ENCODE data around the gene WNT3A. TPM values are rescaled to one million over a fixed set of nuclear protein-coding genes. Genes with fewer than 3 reads are reported as not detected.

The WNT3A gene
- total and polyA plus RNA-seq, 9 of the 15 experiments (the other 6 are each of a cell fraction or from before 2014, with no cell fraction given), result not detected

- TF ChIP-seq ZBTB9 (CRISPR knock-in tag; IDR thresholded peaks at IDR 0.05), result no peak
- TF ChIP-seq C11orf30 (IDR thresholded peaks at IDR 0.05; ENCODE audit: low read depth), result no peak
- TF ChIP-seq, protein P1, sequence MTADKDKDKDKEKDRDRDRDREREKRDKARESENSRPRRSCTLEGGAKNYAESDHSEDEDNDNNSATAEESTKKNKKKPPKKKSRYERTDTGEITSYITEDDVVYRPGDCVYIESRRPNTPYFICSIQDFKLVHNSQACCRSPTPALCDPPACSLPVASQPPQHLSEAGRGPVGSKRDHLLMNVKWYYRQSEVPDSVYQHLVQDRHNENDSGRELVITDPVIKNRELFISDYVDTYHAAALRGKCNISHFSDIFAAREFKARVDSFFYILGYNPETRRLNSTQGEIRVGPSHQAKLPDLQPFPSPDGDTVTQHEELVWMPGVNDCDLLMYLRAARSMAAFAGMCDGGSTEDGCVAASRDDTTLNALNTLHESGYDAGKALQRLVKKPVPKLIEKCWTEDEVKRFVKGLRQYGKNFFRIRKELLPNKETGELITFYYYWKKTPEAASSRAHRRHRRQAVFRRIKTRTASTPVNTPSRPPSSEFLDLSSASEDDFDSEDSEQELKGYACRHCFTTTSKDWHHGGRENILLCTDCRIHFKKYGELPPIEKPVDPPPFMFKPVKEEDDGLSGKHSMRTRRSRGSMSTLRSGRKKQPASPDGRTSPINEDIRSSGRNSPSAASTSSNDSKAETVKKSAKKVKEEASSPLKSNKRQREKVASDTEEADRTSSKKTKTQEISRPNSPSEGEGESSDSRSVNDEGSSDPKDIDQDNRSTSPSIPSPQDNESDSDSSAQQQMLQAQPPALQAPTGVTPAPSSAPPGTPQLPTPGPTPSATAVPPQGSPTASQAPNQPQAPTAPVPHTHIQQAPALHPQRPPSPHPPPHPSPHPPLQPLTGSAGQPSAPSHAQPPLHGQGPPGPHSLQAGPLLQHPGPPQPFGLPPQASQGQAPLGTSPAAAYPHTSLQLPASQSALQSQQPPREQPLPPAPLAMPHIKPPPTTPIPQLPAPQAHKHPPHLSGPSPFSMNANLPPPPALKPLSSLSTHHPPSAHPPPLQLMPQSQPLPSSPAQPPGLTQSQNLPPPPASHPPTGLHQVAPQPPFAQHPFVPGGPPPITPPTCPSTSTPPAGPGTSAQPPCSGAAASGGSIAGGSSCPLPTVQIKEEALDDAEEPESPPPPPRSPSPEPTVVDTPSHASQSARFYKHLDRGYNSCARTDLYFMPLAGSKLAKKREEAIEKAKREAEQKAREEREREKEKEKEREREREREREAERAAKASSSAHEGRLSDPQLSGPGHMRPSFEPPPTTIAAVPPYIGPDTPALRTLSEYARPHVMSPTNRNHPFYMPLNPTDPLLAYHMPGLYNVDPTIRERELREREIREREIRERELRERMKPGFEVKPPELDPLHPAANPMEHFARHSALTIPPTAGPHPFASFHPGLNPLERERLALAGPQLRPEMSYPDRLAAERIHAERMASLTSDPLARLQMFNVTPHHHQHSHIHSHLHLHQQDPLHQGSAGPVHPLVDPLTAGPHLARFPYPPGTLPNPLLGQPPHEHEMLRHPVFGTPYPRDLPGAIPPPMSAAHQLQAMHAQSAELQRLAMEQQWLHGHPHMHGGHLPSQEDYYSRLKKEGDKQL (CRISPR knock-in tag; IDR thresholded peaks at IDR 0.05; ENCODE audit: borderline replicate concordance), result no peak
- peak; percentile 51 for TF ChIP-seq PRDM10 (IDR thresholded peaks at IDR 0.05; ENCODE audit: partially characterized antibody)
- TF ChIP-seq NFXL1 (CRISPR knock-in tag; IDR thresholded peaks at IDR 0.05), result no peak
- no peak for TF ChIP-seq ZBTB1 (CRISPR knock-in tag; IDR thresholded peaks at IDR 0.05; ENCODE audit: borderline replicate concordance, low read depth)
- no peak for TF ChIP-seq GABPB1 (CRISPR knock-in tag; IDR thresholded peaks at IDR 0.05)
- no peak for TF ChIP-seq FOXK2 (conservative IDR thresholded peaks at IDR 0.05 in 1 of 2, IDR thresholded peaks at IDR 0.05 in 1 of 2; ENCODE audit: low read depth in 2 of 2)
- no peak for TF ChIP-seq TAF1 (IDR thresholded peaks at IDR 0.05; ENCODE audit: control insufficient read depth, extremely low read depth, insufficient read depth, low read length, severe bottlenecking)
- TF ChIP-seq, protein P2, sequence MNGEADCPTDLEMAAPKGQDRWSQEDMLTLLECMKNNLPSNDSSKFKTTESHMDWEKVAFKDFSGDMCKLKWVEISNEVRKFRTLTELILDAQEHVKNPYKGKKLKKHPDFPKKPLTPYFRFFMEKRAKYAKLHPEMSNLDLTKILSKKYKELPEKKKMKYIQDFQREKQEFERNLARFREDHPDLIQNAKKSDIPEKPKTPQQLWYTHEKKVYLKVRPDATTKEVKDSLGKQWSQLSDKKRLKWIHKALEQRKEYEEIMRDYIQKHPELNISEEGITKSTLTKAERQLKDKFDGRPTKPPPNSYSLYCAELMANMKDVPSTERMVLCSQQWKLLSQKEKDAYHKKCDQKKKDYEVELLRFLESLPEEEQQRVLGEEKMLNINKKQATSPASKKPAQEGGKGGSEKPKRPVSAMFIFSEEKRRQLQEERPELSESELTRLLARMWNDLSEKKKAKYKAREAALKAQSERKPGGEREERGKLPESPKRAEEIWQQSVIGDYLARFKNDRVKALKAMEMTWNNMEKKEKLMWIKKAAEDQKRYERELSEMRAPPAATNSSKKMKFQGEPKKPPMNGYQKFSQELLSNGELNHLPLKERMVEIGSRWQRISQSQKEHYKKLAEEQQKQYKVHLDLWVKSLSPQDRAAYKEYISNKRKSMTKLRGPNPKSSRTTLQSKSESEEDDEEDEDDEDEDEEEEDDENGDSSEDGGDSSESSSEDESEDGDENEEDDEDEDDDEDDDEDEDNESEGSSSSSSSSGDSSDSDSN (IDR thresholded peaks at IDR 0.05; ENCODE audit: borderline replicate concordance in 1 of 2, low read depth in 2 of 2, low read length in 2 of 2), result no peak
- no peak for TF ChIP-seq HDAC6 (IDR thresholded peaks at IDR 0.05; ENCODE audit: low read depth, low read length)
- TF ChIP-seq RBM14 (IDR thresholded peaks at IDR 0.05; ENCODE audit: borderline replicate concordance, insufficient read depth, low read depth, low read length), result 0 out of 2 replicates have a peak, but pooled peaks have one; percentile 55
Observed at GRCh38 chr1:228059634-228060457, 53.0 kb downstream of the WNT3A start (continued).
